A673 (cell line): Measurements from ENCODE around the gene ELK4.

Experiments used
- EZH2 ChIP-seq: fragments of 200-600 bp; sonication (generic); IDR thresholded peaks from 2 replicates; pipeline ENCODE4 v1.6.1; 2017; ENCODE audit warnings: borderline replicate concordance, low read depth, mild to moderate bottlenecking, mixed read lengths, antibody characterized with exemption, low read length; ENCODE audit not compliant: poor library complexity, severe bottlenecking
- TF ChIP-seq, protein P1 (sequence below): fragments of 300-800, 200-600 bp; sonication (generic); conservative IDR thresholded peaks from 2 replicates; pipeline ENCODE4 v1.5.1; 2017; ENCODE audit warnings: low read depth, mild to moderate bottlenecking, antibody characterized with exemption, low read length, moderate library complexity, mixed read lengths

DNA sequence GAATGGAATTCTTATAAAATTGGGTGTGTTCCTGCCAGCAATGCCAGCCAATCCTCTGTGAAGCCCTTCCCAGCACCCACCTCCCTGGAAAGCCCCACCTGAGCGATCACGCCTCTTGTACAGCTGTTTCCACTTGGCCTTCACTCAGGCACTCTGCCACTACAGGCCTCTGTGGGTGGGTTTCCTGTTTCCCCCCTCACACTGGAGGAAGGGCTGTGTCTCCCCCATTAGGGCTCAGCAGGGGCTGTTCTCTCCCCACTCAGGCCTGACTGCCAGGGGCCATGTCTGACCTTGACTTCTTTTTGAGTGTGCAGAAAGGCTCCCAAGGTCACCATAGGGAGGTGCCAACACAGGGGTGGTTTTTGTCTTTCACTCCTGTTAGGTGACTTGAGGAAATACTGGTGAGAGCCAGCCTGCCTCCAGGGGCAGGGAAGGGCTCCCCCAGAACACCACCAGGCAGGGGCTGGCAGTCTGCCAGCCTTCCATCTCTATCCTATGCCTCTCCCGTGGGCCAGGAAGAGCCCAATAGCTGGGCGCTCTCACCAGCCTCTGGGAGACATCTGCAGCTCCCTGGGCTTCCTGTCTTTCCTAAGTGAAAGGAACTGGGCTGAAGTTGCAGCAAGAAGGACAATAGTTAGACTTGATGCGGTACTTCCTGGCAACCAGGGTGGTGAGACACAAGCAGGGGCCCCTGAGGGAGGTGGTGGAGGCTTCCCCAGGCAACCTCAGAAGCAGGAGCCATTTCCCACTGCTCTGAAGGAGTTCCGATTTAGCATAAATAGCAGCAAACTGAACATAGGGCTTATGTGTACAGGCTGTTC, 49.1 kb downstream of the ELK4 start:
- TF ChIP-seq, protein P1, sequence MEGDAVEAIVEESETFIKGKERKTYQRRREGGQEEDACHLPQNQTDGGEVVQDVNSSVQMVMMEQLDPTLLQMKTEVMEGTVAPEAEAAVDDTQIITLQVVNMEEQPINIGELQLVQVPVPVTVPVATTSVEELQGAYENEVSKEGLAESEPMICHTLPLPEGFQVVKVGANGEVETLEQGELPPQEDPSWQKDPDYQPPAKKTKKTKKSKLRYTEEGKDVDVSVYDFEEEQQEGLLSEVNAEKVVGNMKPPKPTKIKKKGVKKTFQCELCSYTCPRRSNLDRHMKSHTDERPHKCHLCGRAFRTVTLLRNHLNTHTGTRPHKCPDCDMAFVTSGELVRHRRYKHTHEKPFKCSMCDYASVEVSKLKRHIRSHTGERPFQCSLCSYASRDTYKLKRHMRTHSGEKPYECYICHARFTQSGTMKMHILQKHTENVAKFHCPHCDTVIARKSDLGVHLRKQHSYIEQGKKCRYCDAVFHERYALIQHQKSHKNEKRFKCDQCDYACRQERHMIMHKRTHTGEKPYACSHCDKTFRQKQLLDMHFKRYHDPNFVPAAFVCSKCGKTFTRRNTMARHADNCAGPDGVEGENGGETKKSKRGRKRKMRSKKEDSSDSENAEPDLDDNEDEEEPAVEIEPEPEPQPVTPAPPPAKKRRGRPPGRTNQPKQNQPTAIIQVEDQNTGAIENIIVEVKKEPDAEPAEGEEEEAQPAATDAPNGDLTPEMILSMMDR, result no peak
- TF ChIP-seq EZH2, result no peak
